ENCODE measurements around the gene ACOT6.
"Not testable (repeated sequence)": the region's sequence is repeated elsewhere in the genome, so short reads cannot be mapped to it uniquely, and the experiment has no call there.

ACOT6 gene

GRCh38 chr14:73612339-73613045 is at the start of gene ACOT6:
Gene ACOT6, plus strand, starts transcription at chr14:73612517. Its CDS starts 55 bp downstream, at chr14:73612572.
- DNase-seq (ENCODE audit: low spot score): peak; percentile 74

- DNase-seq (ENCODE audit: low spot score): not testable (repeated sequence)
These were observed 49.6 kb upstream of the ACOT6 start for GRCh38 chr14:73562696-73563095.

GRCh38 chr14:73566431-73566830 is 45.9 kb upstream of the ACOT6 start:
- DNase-seq (ENCODE audit: low spot score): not testable (repeated sequence)

GRCh38 chr14:73566935-73567334 is 45.4 kb upstream of the ACOT6 start:
- not testable (repeated sequence) for DNase-seq (ENCODE audit: low spot score)

GRCh38 chr14:73567358-73567757 is 45.0 kb upstream of the ACOT6 start:
- DNase-seq (ENCODE audit: low spot score): no peak

- peak; percentile 14 for DNase-seq (ENCODE audit: low spot score)
These were observed 44.1 kb upstream of the ACOT6 start for GRCh38 chr14:73567951-73568885.

- DNase-seq (ENCODE audit: low spot score): peak; percentile 9
These were observed 43.5 kb upstream of the ACOT6 start for GRCh38 chr14:73568886-73569184.

GRCh38 chr14:73569185-73569958 is 42.9 kb upstream of the ACOT6 start, which contains the start of gene ACOT2:
Gene ACOT2, plus strand, starts transcription at chr14:73569213. Its CDS starts 28 bp downstream, at chr14:73569241.
- peak; percentile 89 for DNase-seq (ENCODE audit: low spot score)

- peak; percentile 21 for DNase-seq (ENCODE audit: low spot score)
These were observed 41.4 kb upstream of the ACOT6 start for GRCh38 chr14:73570913-73571312.

GRCh38 chr14:73573034-73573433 is 39.3 kb upstream of the ACOT6 start:
- DNase-seq (ENCODE audit: low spot score): not testable (repeated sequence)

GRCh38 chr14:73573740-73574139 is 38.6 kb upstream of the ACOT6 start:
- not testable (repeated sequence) for DNase-seq (ENCODE audit: low spot score)

- not testable (repeated sequence) for DNase-seq (ENCODE audit: low spot score)
These were observed 38.1 kb upstream of the ACOT6 start for GRCh38 chr14:73574251-73574650.

GRCh38 chr14:73576391-73576790 is 35.9 kb upstream of the ACOT6 start:
- DNase-seq (ENCODE audit: low spot score): no peak

- not testable (repeated sequence) for DNase-seq (ENCODE audit: low spot score)
These were observed 35.1 kb upstream of the ACOT6 start for GRCh38 chr14:73577214-73577613.

- DNase-seq (ENCODE audit: low spot score): not testable (repeated sequence)
These were observed 30.0 kb upstream of the ACOT6 start for GRCh38 chr14:73582102-73582979.

GRCh38 chr14:73588695-73589094 is 23.6 kb upstream of the ACOT6 start:
- no peak for DNase-seq (ENCODE audit: low spot score)

GRCh38 chr14:73589116-73589515 is 23.2 kb upstream of the ACOT6 start:
- DNase-seq (ENCODE audit: low spot score): no peak

- DNase-seq (ENCODE audit: low spot score): not testable (repeated sequence)
These were observed 21.7 kb upstream of the ACOT6 start for GRCh38 chr14:73590673-73591004.

GRCh38 chr14:73591690-73592449 is 20.4 kb upstream of the ACOT6 start, which contains the start of gene ACOT4:
Gene ACOT4, plus strand, starts transcription at chr14:73591873. Its CDS starts 87 bp downstream, at chr14:73591960.
- peak; percentile 22 for DNase-seq (ENCODE audit: low spot score)

GRCh38 chr14:73594491-73594890 is 17.8 kb upstream of the ACOT6 start:
- no peak for DNase-seq (ENCODE audit: low spot score)

Data from AG08395 (cell line).